GM12878 (cell line): ENCODE results near the gene MAPKAPK3. TPM values are rescaled to one million over a fixed set of nuclear protein-coding genes. Genes with fewer than 3 reads are reported as not detected.
A peak's percentile ranks its signal among the peaks of the same experiment; 100 is the strongest.

ENCODE experiments used
- ATAC-seq: fragments of 200-7000 bp; cut with Tn5 transposase; 3 replicates; pipeline ENCODE4 v1.9.1; 2020; ENCODE audit warnings: mild to moderate bottlenecking, moderate library complexity
- BruUV-seq: library from RNA; stranded (reverse); fragments of 400-500 nt; replicated peaks from 2 replicates; lab custom pipeline; 2021; lab: Mats Ljungman, UMichigan
- CTCF ChIA-PET: fragments of 300-600 bp; sonication (Branson Sonifier 250); formaldehyde crosslinking; extraction: SDS; loops from one replicate; lab custom pipeline; 2021; ENCODE audit warnings: inconsistent platforms; lab: Yijun Ruan, JAX
- POLR2A ChIA-PET: fragments of 350-600 bp; formaldehyde crosslinking; extraction: SDS; loops from one replicate; lab custom pipeline; 2021; ENCODE audit warnings: inconsistent platforms; lab: Charles Lee
- RAD21 ChIA-PET: fragments of 300-600 bp; sonication (Branson Sonifier 250); formaldehyde crosslinking; loops from one replicate; lab custom pipeline; 2023; ENCODE audit warnings: antibody characterized with exemption; ENCODE audit not compliant: unreplicated experiment; lab: Charles Lee
- SMC1A ChIA-PET: fragments of 300-600 bp; sonication (Branson Sonifier 250); formaldehyde crosslinking; loops from one replicate; lab custom pipeline; 2023; ENCODE audit not compliant: unreplicated experiment, uncharacterized antibody; lab: Charles Lee
- DNase-seq: peaks from one replicate; pipeline ENCODE4 v3.0.0-alpha.2; 2011; ENCODE audit warnings: low read depth, low spot score
- FAIRE-seq: peaks from 3 replicates; lab custom pipeline; 2011; peaks lifted over from hg19 to GRCh38; lab: Jason Lieb, UNC
- H2AFZ ChIP-seq: 2 replicates; pipeline ENCODE4 v1.6.0; 2011; ENCODE audit warnings: low read depth, low read length, control low read depth; ENCODE audit not compliant: control insufficient read depth
- H3K27ac ChIP-seq: 2 replicates; pipeline ENCODE4 v1.5.1; 2011; ENCODE audit warnings: control low read depth; ENCODE audit not compliant: control insufficient read depth, insufficient read depth
- H3K27me3 ChIP-seq, 2 experiments: replicated peaks in 1 of 2; 2 replicates each; pipeline versions ENCODE4 v1.6.0 to v1.6.1; 2011; ENCODE audit warnings: low read length in 1 of 2; ENCODE audit not compliant: control insufficient read depth in 2 of 2, insufficient read depth in 2 of 2
- H3K36me3 ChIP-seq, 2 experiments: 2 replicates each; pipeline ENCODE4 v1.5.1; 2011; ENCODE audit warnings: low read length in 1 of 2; ENCODE audit not compliant: control insufficient read depth in 2 of 2, insufficient read depth in 2 of 2
- H3K4me1 ChIP-seq: 2 replicates; pipeline ENCODE4 v1.6.1; 2011; ENCODE audit warnings: mild to moderate bottlenecking, low read length, moderate library complexity, mixed read lengths; ENCODE audit not compliant: control insufficient read depth, insufficient read depth
- H3K4me2 ChIP-seq: 2 replicates; pipeline ENCODE4 v1.6.0; 2011; ENCODE audit warnings: control low read depth; ENCODE audit not compliant: control insufficient read depth, insufficient read depth
- H3K4me3 ChIP-seq: fragments of 200-600 bp; sonication (generic); 2 replicates; pipeline ENCODE4 v1.5.1; 2016
- H3K79me2 ChIP-seq: 2 replicates; pipeline ENCODE4 v1.6.0; 2011; ENCODE audit warnings: low read length; ENCODE audit not compliant: control insufficient read depth, insufficient read depth
- H3K9ac ChIP-seq: 2 replicates; pipeline ENCODE4 v1.8.0; 2011; ENCODE audit warnings: low read length, control low read depth, mixed read lengths; ENCODE audit not compliant: control insufficient read depth, insufficient read depth
- H3K9me3 ChIP-seq: replicated peaks from 3 replicates; pipeline ENCODE4 v1.5.1; 2011; ENCODE audit warnings: mild to moderate bottlenecking, low read length; ENCODE audit not compliant: control insufficient read depth, insufficient read depth
- H4K20me1 ChIP-seq: 2 replicates; pipeline ENCODE4 v1.6.0; 2011; ENCODE audit not compliant: control insufficient read depth, insufficient read depth
- CREM ChIP-seq: IDR thresholded peaks from 2 replicates; pipeline ENCODE4 v1.6.1; 2014; ENCODE audit warnings: antibody characterized with exemption, low read depth
- EGR1 ChIP-seq, 2 experiments: IDR thresholded peaks; 1 replicate in 1 of 2; 2 replicates in 1 of 2; pipeline ENCODE4 v1.6.1; 2011 to 2012; ENCODE audit warnings: low read depth in 2 of 2, low read length in 2 of 2, borderline replicate concordance in 1 of 2, mild to moderate bottlenecking in 1 of 2, moderate library complexity in 1 of 2
- IKZF2 ChIP-seq, 2 experiments: fragments of 450-650 bp; IDR thresholded peaks; 2 replicates each; pipeline ENCODE4 v1.6.1; 2017; ENCODE audit warnings: mild to moderate bottlenecking in 2 of 2, moderate library complexity in 2 of 2
- JUNB ChIP-seq: IDR thresholded peaks from 2 replicates; pipeline ENCODE4 v1.6.1; 2016; ENCODE audit warnings: antibody characterized with exemption, mild to moderate bottlenecking
- PAX5 ChIP-seq: IDR thresholded peaks from 2 replicates; pipeline ENCODE4 v1.6.1; 2011; ENCODE audit warnings: low read depth, low read length, borderline replicate concordance
- PKNOX1 ChIP-seq: fragments of 450-650 bp; IDR thresholded peaks from 2 replicates; pipeline ENCODE4 v1.6.1; 2016; ENCODE audit warnings: mild to moderate bottlenecking
- POLR2A ChIP-seq: IDR thresholded peaks from 2 replicates; pipeline ENCODE4 v1.6.1; 2011; ENCODE audit warnings: low read depth, mild to moderate bottlenecking, low read length
- TCF12 ChIP-seq: IDR thresholded peaks from 2 replicates; pipeline ENCODE4 v1.6.1; 2011; ENCODE audit warnings: low read depth, mild to moderate bottlenecking, low read length
- WGBS: methylation state at CpG from one replicate; pipeline ENCODE4 v1.1.6; 2016; ENCODE audit warnings: low lambda C conversion rate; ENCODE audit not compliant: insufficient replicate concordance, insufficient coverage; ENCODE audit errors: missing lambda C conversion rate; 5-methylcytosine and 5-hydroxymethylcytosine counted together
- in situ Hi-C: fragments of 300-500 bp; cut with MboI; formaldehyde crosslinking; loops from 9 replicates; pipeline ENCODE4 v1.14.3; 2018; ENCODE audit warnings: mixed read lengths
- intact Hi-C: fragments of 100-400 bp; cut with micrococcal nuclease; formaldehyde crosslinking; loops from one replicate; pipeline ENCODE4 v1.14.2; 2022; ENCODE audit not compliant: unreplicated experiment
- polyA plus RNA-seq, 11 experiments: library from polyadenylated mRNA; depleted of rRNA in 4 of 11; unstranded in 6 of 11; stranded (reverse) in 5 of 11; fragments of >200 nt; fragmentation: Nextera tagmentation in 4 of 11; fragmentation: Illumina TruSeq in 1 of 11; extraction: Ambion mirVana in 4 of 11; extraction: Trizol in 1 of 11; gene quantifications; 1 replicate in 1 of 11; 2 replicates in 10 of 11; pipeline versions ENCODE4 v1.2.1 to v1.2.3, GENCODE V29; 2011 to 2016; ENCODE audit warnings: inconsistent platforms in 2 of 11, missing spikeins in 2 of 11, low read depth in 1 of 11
- total RNA-seq, 4 experiments: library from RNA; depleted of rRNA in 3 of 4; stranded (reverse); fragments of >200 nt in 3 of 4; fragmentation: Illumina TruSeq in 1 of 4; extraction: Trizol in 1 of 4; gene quantifications; 2 replicates each; pipeline versions ENCODE4 v1.2.1 to v1.2.3, GENCODE V29; 2013 to 2021
- TF ChIP-seq, protein P1 (sequence below): IDR thresholded peaks from 2 replicates; pipeline ENCODE4 v1.6.1; 2011; ENCODE audit warnings: borderline replicate concordance, low read depth, mild to moderate bottlenecking, moderate library complexity, low read length; ENCODE audit not compliant: insufficient read depth, poor library complexity, severe bottlenecking
- TF ChIP-seq, protein P2 (sequence below): fragments of 450-650 bp; IDR thresholded peaks from 2 replicates; pipeline ENCODE4 v1.6.1; 2017; ENCODE audit warnings: mild to moderate bottlenecking, moderate library complexity

Gene MAPKAPK3
- total and polyA plus RNA-seq, 10 of the 15 experiments (the other 5 are each of a cell fraction or from before 2014, with no cell fraction given) = 7.9 to 66.0 (median 39.0) TPM

DNA sequence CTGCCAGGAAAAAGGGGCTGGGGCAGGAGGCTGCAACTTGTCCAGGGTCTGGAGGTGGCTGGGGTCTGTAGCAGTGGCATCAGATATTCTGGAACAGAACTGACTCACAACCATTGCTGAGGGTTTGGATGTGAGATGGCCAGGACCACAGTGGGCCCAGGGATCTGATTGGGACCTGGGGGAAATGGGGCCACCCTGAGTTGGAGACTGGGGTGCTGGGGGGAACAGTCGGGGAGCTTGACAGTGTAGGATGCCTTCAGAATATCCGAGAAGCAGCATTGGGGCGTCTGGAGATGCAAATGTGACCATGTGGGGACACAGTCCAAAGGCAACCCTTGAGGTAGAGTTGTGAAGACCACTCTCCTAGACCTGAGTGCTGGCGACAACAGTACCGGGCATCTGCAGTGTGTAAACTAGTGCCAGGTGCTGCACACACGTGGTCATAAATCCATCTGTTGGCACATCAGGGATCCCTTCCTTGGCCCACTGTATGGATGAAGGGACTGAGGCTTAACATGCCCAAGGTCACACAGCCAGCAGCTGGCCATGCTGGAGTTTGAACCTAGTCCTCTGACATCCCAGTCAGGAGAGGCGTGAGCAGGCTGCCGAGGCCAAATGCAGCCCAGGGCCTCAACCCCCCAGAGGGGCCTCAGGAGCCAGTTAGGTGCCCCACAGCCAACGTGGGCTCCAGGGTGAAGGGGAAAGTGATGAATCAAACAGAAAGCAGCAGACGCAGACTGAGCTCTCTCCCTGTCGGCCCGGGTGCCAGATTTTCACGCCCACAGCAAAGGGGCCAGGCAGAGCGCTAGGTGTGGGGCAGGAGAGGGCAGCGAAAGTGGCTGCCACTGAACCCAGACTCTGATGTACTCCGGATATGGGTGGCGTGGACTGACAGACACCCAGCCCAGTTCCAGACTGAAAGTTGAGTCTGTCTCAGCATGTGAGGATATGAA, 28.9 kb upstream of the MAPKAPK3 start:
- intact Hi-C loops = no loop called here
- 0 out of 2 replicates have a peak, but pooled peaks have one; percentile 13 for TF ChIP-seq TCF12
- TF ChIP-seq PAX5 = peak; percentile 19; the same call in 1 of the 2 replicates
- TF ChIP-seq, protein P1, sequence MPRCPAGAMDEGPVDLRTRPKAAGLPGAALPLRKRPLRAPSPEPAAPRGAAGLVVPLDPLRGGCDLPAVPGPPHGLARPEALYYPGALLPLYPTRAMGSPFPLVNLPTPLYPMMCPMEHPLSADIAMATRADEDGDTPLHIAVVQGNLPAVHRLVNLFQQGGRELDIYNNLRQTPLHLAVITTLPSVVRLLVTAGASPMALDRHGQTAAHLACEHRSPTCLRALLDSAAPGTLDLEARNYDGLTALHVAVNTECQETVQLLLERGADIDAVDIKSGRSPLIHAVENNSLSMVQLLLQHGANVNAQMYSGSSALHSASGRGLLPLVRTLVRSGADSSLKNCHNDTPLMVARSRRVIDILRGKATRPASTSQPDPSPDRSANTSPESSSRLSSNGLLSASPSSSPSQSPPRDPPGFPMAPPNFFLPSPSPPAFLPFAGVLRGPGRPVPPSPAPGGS = peak; percentile 55
- TF ChIP-seq IKZF2 (IDR thresholded peaks at IDR 0.05) = peak; percentile 62 to 76; a peak in 3 of 4 replicates
- peak; percentile 60 for TF ChIP-seq CREM
- 0 out of 3 replicates have a peak, but pooled peaks of 1 of the 2 experiments have one; percentile 28 for TF ChIP-seq EGR1 (IDR thresholded peaks at IDR 0.05; ENCODE audit: borderline replicate concordance in 1 of 2, low read depth in 2 of 2, low read length in 2 of 2)
- TF ChIP-seq, protein P2, sequence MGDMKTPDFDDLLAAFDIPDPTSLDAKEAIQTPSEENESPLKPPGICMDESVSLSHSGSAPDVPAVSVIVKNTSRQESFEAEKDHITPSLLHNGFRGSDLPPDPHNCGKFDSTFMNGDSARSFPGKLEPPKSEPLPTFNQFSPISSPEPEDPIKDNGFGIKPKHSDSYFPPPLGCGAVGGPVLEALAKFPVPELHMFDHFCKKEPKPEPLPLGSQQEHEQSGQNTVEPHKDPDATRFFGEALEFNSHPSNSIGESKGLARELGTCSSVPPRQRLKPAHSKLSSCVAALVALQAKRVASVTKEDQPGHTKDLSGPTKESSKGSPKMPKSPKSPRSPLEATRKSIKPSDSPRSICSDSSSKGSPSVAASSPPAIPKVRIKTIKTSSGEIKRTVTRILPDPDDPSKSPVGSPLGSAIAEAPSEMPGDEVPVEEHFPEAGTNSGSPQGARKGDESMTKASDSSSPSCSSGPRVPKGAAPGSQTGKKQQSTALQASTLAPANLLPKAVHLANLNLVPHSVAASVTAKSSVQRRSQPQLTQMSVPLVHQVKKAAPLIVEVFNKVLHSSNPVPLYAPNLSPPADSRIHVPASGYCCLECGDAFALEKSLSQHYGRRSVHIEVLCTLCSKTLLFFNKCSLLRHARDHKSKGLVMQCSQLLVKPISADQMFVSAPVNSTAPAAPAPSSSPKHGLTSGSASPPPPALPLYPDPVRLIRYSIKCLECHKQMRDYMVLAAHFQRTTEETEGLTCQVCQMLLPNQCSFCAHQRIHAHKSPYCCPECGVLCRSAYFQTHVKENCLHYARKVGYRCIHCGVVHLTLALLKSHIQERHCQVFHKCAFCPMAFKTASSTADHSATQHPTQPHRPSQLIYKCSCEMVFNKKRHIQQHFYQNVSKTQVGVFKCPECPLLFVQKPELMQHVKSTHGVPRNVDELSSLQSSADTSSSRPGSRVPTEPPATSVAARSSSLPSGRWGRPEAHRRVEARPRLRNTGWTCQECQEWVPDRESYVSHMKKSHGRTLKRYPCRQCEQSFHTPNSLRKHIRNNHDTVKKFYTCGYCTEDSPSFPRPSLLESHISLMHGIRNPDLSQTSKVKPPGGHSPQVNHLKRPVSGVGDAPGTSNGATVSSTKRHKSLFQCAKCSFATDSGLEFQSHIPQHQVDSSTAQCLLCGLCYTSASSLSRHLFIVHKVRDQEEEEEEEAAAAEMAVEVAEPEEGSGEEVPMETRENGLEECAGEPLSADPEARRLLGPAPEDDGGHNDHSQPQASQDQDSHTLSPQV = no peak
- 0 out of 2 replicates have a peak, but pooled peaks have one; percentile 19 for TF ChIP-seq PKNOX1
- peak; percentile 5 for TF ChIP-seq POLR2A
- TF ChIP-seq JUNB = peak; percentile 69

More for the DNA sequence above, 28.9 kb upstream of the MAPKAPK3 start:
- BruUV-seq = no TSS peak
- peak; percentile 72 for ATAC-seq
- peak; percentile 32 for DNase-seq
- no peaks in the 10 kb centered on the region for H3K79me2 ChIP-seq
- H3K27me3 ChIP-seq = no peaks in the 10 kb centered on the region
- RAD21 ChIA-PET = interaction anchor here (1.0 to 8.2 kb wide), 6 partner anchors 14 to 34 kb away, joined by 3 to 135 read pairs (median 34); partner anchors contain the start of genes CISH, HEMK1 and MAPKAPK3
- peak overlapping the region; percentile 6; the same call in 1 of the 2 replicates for H2AFZ ChIP-seq
- H3K36me3 ChIP-seq = no peaks in the 10 kb centered on the region
- no peaks in the 10 kb centered on the region for H4K20me1 ChIP-seq
- WGBS = 17% methylated on average over 17 of the region's 17 CpGs
- CTCF ChIA-PET = interaction anchor here (1.2 to 11.1 kb wide), 4 partner anchors 9 to 26 kb away, joined by 6 to 317 read pairs (median 103); partner anchors contain the start of genes C3orf18, CISH, HEMK1 and MAPKAPK3
- FAIRE-seq = peak; percentile 89
- in situ Hi-C loops = no loop called here
- H3K4me2 ChIP-seq = peak overlapping the region; percentile 65
- SMC1A ChIA-PET = interaction anchor here (1.1 to 10.0 kb wide), 4 partner anchors 14 to 25 kb away, joined by 3 to 186 read pairs (median 57); partner anchors contain the start of genes C3orf18, CISH, HEMK1 and MAPKAPK3
- no peaks in the 10 kb centered on the region for H3K9me3 ChIP-seq
- POLR2A ChIA-PET = interaction anchor here (0.5 to 7.0 kb wide), 10 partner anchors 12 to 496 kb away, joined by 3 to 65 read pairs (median 6); partner anchors contain the start of genes C3orf18, CISH and HEMK1
- H3K27ac ChIP-seq = peak overlapping the region; percentile 51
- peaks cover 35% of the 10 kb centered on the region for H3K4me1 ChIP-seq
- H3K4me3 ChIP-seq = no peak overlapping the region
- no peak overlapping the region; the same call in 1 of the 2 replicates for H3K9ac ChIP-seq
